SK-N-SH treated with all-trans-retinoic acid at 6 μM for 48 hours (cell line): ENCODE measurements around the gene KRT86.

Source experiments
- ATAC-seq: fragments of 200-7000 bp; cut with Tn5 transposase; 3 replicates; pipeline ENCODE4 v1.9.1; 2020; ENCODE audit warnings: mild to moderate bottlenecking, moderate library complexity
- ARNTL ChIP-seq: fragments of 450-650 bp; formaldehyde crosslinking; IDR thresholded peaks from 2 replicates; pipeline ENCODE4 v1.5.0; 2020; ENCODE audit warnings: low read depth, mild to moderate bottlenecking, moderate library complexity, borderline replicate concordance
- BACH2 ChIP-seq: fragments of 250-450 bp; sonication (Bioruptor Pico); IDR thresholded peaks from 2 replicates; pipeline ENCODE4 v1.9.0; 2021; ENCODE audit warnings: mild to moderate bottlenecking, borderline replicate concordance
- CREB5 ChIP-seq: fragments of 250-450 bp; sonication (Bioruptor Pico); IDR thresholded peaks from 2 replicates; pipeline ENCODE4 v1.5.1; 2020; ENCODE audit warnings: low read depth, mild to moderate bottlenecking, moderate library complexity
- CSDC2 ChIP-seq: fragments of 250-450 bp; sonication (Bioruptor Pico); IDR thresholded peaks from 2 replicates; pipeline ENCODE4 v1.5.0; 2020; ENCODE audit warnings: mild to moderate bottlenecking, moderate library complexity
- CSRNP3 ChIP-seq: fragments of 250-450 bp; sonication (Bioruptor Pico); IDR thresholded peaks from 2 replicates; pipeline ENCODE4 v1.5.1; 2021; ENCODE audit warnings: mild to moderate bottlenecking, moderate library complexity
- ESRRG ChIP-seq: fragments of 250-450 bp; sonication (Bioruptor Pico); IDR thresholded peaks from 2 replicates; pipeline ENCODE4 v1.6.1; 2021; ENCODE audit warnings: mild to moderate bottlenecking
- GLIS3 ChIP-seq: fragments of 250-450 bp; sonication (Bioruptor Pico); IDR thresholded peaks from 2 replicates; pipeline ENCODE4 v1.5.0; 2020; ENCODE audit warnings: mild to moderate bottlenecking, moderate library complexity
- ISL1 ChIP-seq: fragments of 250-450 bp; sonication (Bioruptor Pico); IDR thresholded peaks from 2 replicates; pipeline ENCODE4 v2.1.2; 2022; ENCODE audit warnings: mild to moderate bottlenecking, moderate library complexity
- OSR1 ChIP-seq: fragments of 250-450 bp; sonication (Bioruptor Pico); IDR thresholded peaks from 2 replicates; pipeline ENCODE4 v1.8.0; 2022; ENCODE audit warnings: moderate library complexity, mild to moderate bottlenecking, inconsistent platforms
- PATZ1 ChIP-seq: fragments of 250-450 bp; sonication (Bioruptor Pico); IDR thresholded peaks from 2 replicates; pipeline ENCODE4 v1.8.0; 2020; ENCODE audit warnings: mild to moderate bottlenecking, moderate library complexity, borderline replicate concordance
- PPARA ChIP-seq: fragments of 250-450 bp; sonication (Bioruptor Pico); IDR thresholded peaks from 2 replicates; pipeline ENCODE4 v1.5.0; 2020; ENCODE audit warnings: mild to moderate bottlenecking, borderline replicate concordance
- RARB ChIP-seq: fragments of 250-450 bp; sonication (Bioruptor Pico); IDR thresholded peaks from 2 replicates; pipeline ENCODE4 v1.8.0; 2021; ENCODE audit warnings: mild to moderate bottlenecking, moderate library complexity
- SNAI2 ChIP-seq: fragments of 250-450 bp; sonication (Bioruptor Pico); IDR thresholded peaks from 2 replicates; pipeline ENCODE4 v1.5.0; 2020; ENCODE audit warnings: mild to moderate bottlenecking, moderate library complexity
- TOX ChIP-seq: fragments of 250-450 bp; sonication (Bioruptor Pico); IDR thresholded peaks from 2 replicates; pipeline ENCODE4 v1.8.0; 2021; ENCODE audit warnings: mild to moderate bottlenecking, moderate library complexity, borderline replicate concordance
- TSHZ2 ChIP-seq: fragments of 250-450 bp; sonication (Bioruptor Pico); IDR thresholded peaks from 2 replicates; pipeline ENCODE4 v1.5.0; 2020; ENCODE audit warnings: mild to moderate bottlenecking, moderate library complexity
- ZFP3 ChIP-seq: fragments of 250-450 bp; sonication (Bioruptor Pico); IDR thresholded peaks from 2 replicates; pipeline ENCODE4 v1.5.0; 2020; ENCODE audit warnings: mild to moderate bottlenecking, moderate library complexity
- ZFP30 ChIP-seq: fragments of 450-650 bp; formaldehyde crosslinking; IDR thresholded peaks from 2 replicates; pipeline ENCODE4 v1.5.0; 2022; ENCODE audit warnings: mild to moderate bottlenecking, moderate library complexity
- ZNF565 ChIP-seq: fragments of 450-650 bp; formaldehyde crosslinking; conservative IDR thresholded peaks from 2 replicates; pipeline ENCODE4 v1.5.0; 2020; ENCODE audit warnings: low read depth, mild to moderate bottlenecking, moderate library complexity
- ZNF70 ChIP-seq: fragments of 450-650 bp; formaldehyde crosslinking; IDR thresholded peaks from 2 replicates; pipeline ENCODE4 v1.5.0; 2020; ENCODE audit warnings: mild to moderate bottlenecking, moderate library complexity
- ZNF8 ChIP-seq: fragments of 450-650 bp; formaldehyde crosslinking; IDR thresholded peaks from 2 replicates; pipeline ENCODE4 v1.5.0; 2020; ENCODE audit warnings: mild to moderate bottlenecking, moderate library complexity

Gene KRT86

GRCh38 chr12:52228366-52228765, 46.1 kb upstream of the KRT86 start:
- ATAC-seq, result no peak
- TF ChIP-seq ESRRG (CRISPR knock-in tag), result no peak
- TF ChIP-seq GLIS3 (CRISPR knock-in tag), result no peak
- TF ChIP-seq TSHZ2 (CRISPR knock-in tag), result no peak
- TF ChIP-seq ZFP3, result no peak
- TF ChIP-seq SNAI2 (CRISPR knock-in tag), result no peak
- TF ChIP-seq ZNF8 (CRISPR knock-in tag), result no peak
- no peak for TF ChIP-seq ZFP30 (CRISPR knock-in tag)
- TF ChIP-seq TOX (CRISPR knock-in tag), result no peak
- no peak for TF ChIP-seq CSRNP3 (CRISPR knock-in tag)
- TF ChIP-seq ZNF70 (CRISPR knock-in tag), result no peak

GRCh38 chr12:52228931-52229330, 45.5 kb upstream of the KRT86 start:
- ATAC-seq, result no peak
- TF ChIP-seq RARB (CRISPR knock-in tag), result no peak
- TF ChIP-seq OSR1 (CRISPR knock-in tag), result no peak
- TF ChIP-seq ZNF8 (CRISPR knock-in tag), result no peak
- no peak for TF ChIP-seq TSHZ2 (CRISPR knock-in tag)
- no peak for TF ChIP-seq ESRRG (CRISPR knock-in tag)
- no peak for TF ChIP-seq CREB5 (CRISPR knock-in tag)
- no peak for TF ChIP-seq ISL1 (CRISPR knock-in tag)
- TF ChIP-seq TOX (CRISPR knock-in tag), result no peak
- no peak for TF ChIP-seq BACH2 (CRISPR knock-in tag)
- no peak for TF ChIP-seq ARNTL (CRISPR knock-in tag)
- no peak for TF ChIP-seq CSRNP3 (CRISPR knock-in tag)
- no peak for TF ChIP-seq PPARA (CRISPR knock-in tag)
- no peak for TF ChIP-seq SNAI2 (CRISPR knock-in tag)
- TF ChIP-seq ZNF565 (CRISPR knock-in tag), result no peak
- no peak for TF ChIP-seq ZFP30 (CRISPR knock-in tag)

GRCh38 chr12:52229836-52230343, 44.6 kb upstream of the KRT86 start:
- ATAC-seq, result peak; percentile 29
- no peak for TF ChIP-seq ISL1 (CRISPR knock-in tag)
- no peak for TF ChIP-seq ESRRG (CRISPR knock-in tag)
- TF ChIP-seq TOX (CRISPR knock-in tag), result no peak
- TF ChIP-seq CSDC2 (CRISPR knock-in tag), result no peak
- no peak for TF ChIP-seq ZNF565 (CRISPR knock-in tag)
- TF ChIP-seq PATZ1 (CRISPR knock-in tag), result no peak
- TF ChIP-seq ZFP30 (CRISPR knock-in tag), result no peak
- no peak for TF ChIP-seq TSHZ2 (CRISPR knock-in tag)
- no peak for TF ChIP-seq SNAI2 (CRISPR knock-in tag)
- TF ChIP-seq CSRNP3 (CRISPR knock-in tag), result no peak
